Karpas-422 (cell line): Measurements from ENCODE around the gene BLID. TPM values are rescaled to one million over a fixed set of nuclear protein-coding genes. Genes with fewer than 3 reads are reported as not detected.

Experiments
- DNase-seq: peaks from one replicate; pipeline ENCODE4 v3.0.0-alpha.2; 2015
- H2AFZ ChIP-seq: fragments of 200-600 bp; sonication (generic); 2 replicates; pipeline ENCODE4 v1.6.1; 2014; ENCODE audit warnings: antibody characterized with exemption, low read length, mixed read lengths
- H3K27ac ChIP-seq: fragments of 200-600 bp; sonication (generic); 2 replicates; pipeline ENCODE4 v1.5.1; 2014; ENCODE audit warnings: mild to moderate bottlenecking, low read length, moderate library complexity
- H3K27me3 ChIP-seq: fragments of 200-600 bp; sonication (generic); 2 replicates; pipeline ENCODE4 v1.6.1; 2014; ENCODE audit warnings: low read length, mixed read lengths
- H3K36me3 ChIP-seq: fragments of 200-600 bp; sonication (generic); 2 replicates; pipeline ENCODE4 v1.6.1; 2014; ENCODE audit warnings: low read length, mixed read lengths; ENCODE audit not compliant: insufficient read depth
- H3K4me1 ChIP-seq: fragments of 200-600 bp; sonication (generic); 2 replicates; pipeline ENCODE4 v1.6.1; 2014; ENCODE audit warnings: mild to moderate bottlenecking, low read length, mixed read lengths
- H3K4me2 ChIP-seq: fragments of 200-600 bp; sonication (generic); 2 replicates; pipeline ENCODE4 v1.6.1; 2014; ENCODE audit warnings: low read length, low read depth, mild to moderate bottlenecking; ENCODE audit not compliant: poor library complexity, severe bottlenecking
- H3K4me3 ChIP-seq: fragments of 200-600 bp; sonication (generic); 2 replicates; pipeline ENCODE4 v1.5.1; 2014; ENCODE audit warnings: mild to moderate bottlenecking, antibody characterized with exemption, low read length, mixed read lengths
- H3K79me2 ChIP-seq: fragments of 200-600 bp; sonication (generic); 2 replicates; pipeline ENCODE4 v1.6.1; 2014; ENCODE audit warnings: mild to moderate bottlenecking, low read length, mixed read lengths
- H3K9ac ChIP-seq: fragments of 200-600 bp; sonication (generic); 2 replicates; pipeline ENCODE4 v1.6.0; 2014; ENCODE audit warnings: low read length
- H3K9me2 ChIP-seq: fragments of 200-600 bp; sonication (generic), shearing (Covaris generic); replicated peaks from 2 replicates; pipeline ENCODE4 v1.6.0; 2014; ENCODE audit warnings: mild to moderate bottlenecking, low read length, moderate library complexity; ENCODE audit not compliant: insufficient read depth
- H3K9me3 ChIP-seq: fragments of 300-700, 200-600 bp; sonication (generic); 2 replicates; pipeline ENCODE4 v1.6.1; 2014; ENCODE audit warnings: low read length, mixed read lengths
- H4K20me1 ChIP-seq: fragments of 200-600 bp; sonication (generic); 2 replicates; pipeline ENCODE4 v1.6.1; 2014; ENCODE audit warnings: mild to moderate bottlenecking, antibody characterized with exemption, low read length, low read depth; ENCODE audit not compliant: insufficient read depth
- total RNA-seq: library from RNA; depleted of rRNA; stranded (reverse); fragments of >200 nt; shearing (Covaris generic); gene quantifications from 2 replicates; pipeline ENCODE4 v1.2.3, GENCODE V29; 2014; ENCODE audit warnings: low replicate concordance

The BLID gene
- total RNA-seq, 1 experiment from 2014 or later = not detected

DNA sequence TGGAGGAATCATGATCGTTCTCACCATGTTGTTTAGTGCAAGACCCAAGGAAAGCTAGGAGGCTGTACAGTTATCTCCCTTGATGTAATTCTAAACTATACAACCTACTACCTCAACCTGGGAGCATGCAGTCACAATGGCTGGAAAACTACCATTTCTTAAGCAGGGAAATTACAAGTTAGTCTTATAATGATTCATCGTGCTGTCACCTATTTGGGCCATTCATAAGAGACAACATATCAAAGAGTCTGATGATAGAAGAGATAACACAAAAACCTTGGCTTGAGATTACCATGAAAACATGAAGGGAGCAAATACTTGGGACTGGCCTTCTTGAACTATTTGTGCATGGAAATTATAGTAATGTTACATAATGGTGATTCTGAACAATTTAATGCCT is 30.5 kb upstream of the BLID start:
- no peaks in the 10 kb centered on the region for H3K79me2 ChIP-seq
- no peaks in the 10 kb centered on the region for H3K36me3 ChIP-seq
- no peak for DNase-seq

DNA sequence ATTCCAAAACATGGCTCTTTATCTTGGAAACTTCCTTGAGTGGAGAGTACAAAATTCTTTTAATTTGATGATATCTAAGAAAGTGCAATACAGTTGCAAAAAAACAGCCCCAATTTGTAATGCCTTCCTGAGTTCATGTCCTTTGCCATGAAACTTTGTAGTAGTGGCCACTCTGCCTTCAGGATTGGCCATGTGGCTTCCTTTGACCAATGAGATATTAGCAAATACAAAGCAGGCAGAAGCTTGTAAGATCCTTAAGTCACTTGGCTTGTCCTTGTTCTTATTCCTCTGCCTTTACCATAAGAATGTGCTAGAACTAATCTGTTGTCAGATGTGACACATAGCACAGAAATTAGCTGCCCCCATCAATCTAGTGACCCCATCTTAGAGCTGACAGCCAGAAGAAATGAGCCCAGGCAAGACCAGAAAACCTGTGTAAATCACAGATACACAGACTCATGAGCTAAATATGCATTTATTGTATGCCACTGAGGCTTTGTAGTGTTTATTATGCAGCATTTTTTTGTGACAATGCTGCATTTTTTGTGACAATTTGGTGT is 29.8 kb upstream of the BLID start:
- H3K79me2 ChIP-seq = no peaks in the 10 kb centered on the region
- no peak overlapping the region for H3K9ac ChIP-seq
- H4K20me1 ChIP-seq = no peaks in the 10 kb centered on the region
- no peaks in the 10 kb centered on the region for H3K36me3 ChIP-seq
- no peak overlapping the region for H3K27ac ChIP-seq
- no peak overlapping the region for H3K4me3 ChIP-seq
- no peak overlapping the region for H2AFZ ChIP-seq
- no peak overlapping the region for H3K4me2 ChIP-seq
- H3K27me3 ChIP-seq = no peaks in the 10 kb centered on the region
- no peaks in the 10 kb centered on the region for H3K9me3 ChIP-seq
- H3K4me1 ChIP-seq = no peaks in the 10 kb centered on the region
- DNase-seq = no peak
- no peaks in the 10 kb centered on the region for H3K9me2 ChIP-seq

More for the DNA sequence above, 30.5 kb upstream of the BLID start:
- Histone ChIP-seq H3K4me3 (no peak overlapping the region), H3K4me1 (no peaks in the 10 kb centered on the region), H4K20me1 (no peaks in the 10 kb centered on the region), H3K9me2 (no peaks in the 10 kb centered on the region), H3K27ac (no peak overlapping the region), H3K9me3 (no peaks in the 10 kb centered on the region), H3K9ac (no peak overlapping the region), H3K27me3 (no peaks in the 10 kb centered on the region), H3K4me2 (no peak overlapping the region), H2AFZ (no peak overlapping the region)

DNA sequence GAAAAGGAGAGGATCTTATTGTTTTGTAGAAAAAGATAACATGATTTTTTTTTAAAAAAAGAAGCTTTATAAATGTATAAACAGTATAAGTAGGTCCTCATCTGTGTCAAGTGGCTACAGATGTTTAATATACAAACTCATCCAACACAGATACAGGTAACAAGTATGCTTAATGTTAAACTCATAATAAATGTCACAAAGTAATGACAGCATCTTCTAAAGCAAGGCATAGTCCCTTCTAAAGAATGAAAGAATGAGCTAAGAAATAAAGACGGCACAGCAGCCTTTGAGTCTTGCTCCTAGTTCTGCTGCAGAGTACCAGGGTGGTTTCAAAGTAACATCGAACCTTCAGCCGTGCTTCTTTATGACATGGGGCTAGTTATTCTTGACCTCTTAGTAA is 28.7 kb upstream of the BLID start:
- no peak overlapping the region for H3K9ac ChIP-seq
- no peaks in the 10 kb centered on the region for H3K9me3 ChIP-seq
- no peaks in the 10 kb centered on the region for H3K9me2 ChIP-seq
- H3K4me1 ChIP-seq = no peaks in the 10 kb centered on the region
- H3K79me2 ChIP-seq = no peaks in the 10 kb centered on the region
- DNase-seq = no peak
- H4K20me1 ChIP-seq = no peaks in the 10 kb centered on the region
- no peak overlapping the region for H3K4me3 ChIP-seq
- H3K27me3 ChIP-seq = no peaks in the 10 kb centered on the region
- no peak overlapping the region for H2AFZ ChIP-seq
- no peak overlapping the region for H3K27ac ChIP-seq
- no peaks in the 10 kb centered on the region for H3K36me3 ChIP-seq
- H3K4me2 ChIP-seq = no peak overlapping the region

DNA sequence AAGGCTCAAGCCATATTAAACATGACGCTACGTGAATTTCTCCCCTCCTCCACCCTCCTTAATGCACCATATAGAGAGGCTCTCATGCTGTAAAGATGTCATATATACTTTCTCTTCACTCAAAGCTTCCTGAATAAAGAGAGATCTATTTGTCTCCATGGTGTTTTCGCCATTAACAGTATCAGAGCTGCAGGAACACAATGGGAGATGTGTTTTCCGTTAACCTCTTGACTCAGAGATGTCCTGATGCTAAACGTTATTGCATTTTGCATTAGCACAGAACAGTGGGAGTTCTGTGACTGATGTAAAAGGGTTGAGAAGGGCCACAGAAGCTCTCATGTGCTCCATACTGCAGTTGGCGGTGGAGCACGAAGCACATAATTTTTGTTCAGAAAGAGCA is 25.7 kb upstream of the BLID start:
- H3K36me3 ChIP-seq = no peaks in the 10 kb centered on the region
- no peaks in the 10 kb centered on the region for H4K20me1 ChIP-seq
- H3K27me3 ChIP-seq = no peaks in the 10 kb centered on the region
- no peak overlapping the region for H3K27ac ChIP-seq
- H3K79me2 ChIP-seq = no peaks in the 10 kb centered on the region
- DNase-seq = no peak
- no peak overlapping the region for H3K9ac ChIP-seq
- H3K4me1 ChIP-seq = no peaks in the 10 kb centered on the region
- H3K9me2 ChIP-seq = no peaks in the 10 kb centered on the region
- H3K4me2 ChIP-seq = no peak overlapping the region
- H3K4me3 ChIP-seq = no peak overlapping the region
- H3K9me3 ChIP-seq = no peaks in the 10 kb centered on the region
- no peak overlapping the region for H2AFZ ChIP-seq

DNA sequence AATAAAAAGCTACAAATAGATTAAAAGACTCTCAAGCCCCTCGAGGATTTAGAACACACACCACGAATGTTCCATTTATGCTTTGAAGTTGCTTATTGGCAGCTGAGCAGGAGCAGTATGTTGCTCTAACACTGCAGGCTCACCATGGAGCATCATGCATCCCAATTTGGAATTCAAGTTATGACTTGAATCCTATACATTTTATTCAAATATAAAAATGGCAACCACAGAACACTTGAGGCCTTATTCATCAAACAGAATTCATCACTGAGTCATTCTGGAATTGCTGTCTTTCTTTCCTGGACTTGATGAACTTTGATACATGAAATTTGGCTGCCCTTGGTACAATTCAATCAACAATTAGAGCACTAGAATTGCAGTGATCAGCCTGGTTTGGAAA is 24.5 kb upstream of the BLID start:
- DNase-seq = no peak
- no peak overlapping the region for H3K9ac ChIP-seq

DNA sequence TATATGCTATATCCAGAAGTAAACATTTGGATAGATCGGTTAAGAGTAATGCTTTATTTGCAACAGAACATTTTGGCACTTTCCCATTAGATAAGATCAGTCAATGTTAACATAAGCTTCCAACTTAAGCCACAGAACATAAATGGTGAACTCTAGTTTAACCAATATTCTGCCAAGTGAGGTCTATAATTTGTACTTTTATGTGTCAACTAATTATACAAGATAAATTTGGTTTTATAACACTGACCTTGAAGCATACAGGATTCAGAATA is 23.5 kb upstream of the BLID start:
- Histone ChIP-seq H3K36me3 (no peaks in the 10 kb centered on the region), H3K4me3 (no peak overlapping the region), H2AFZ (no peak overlapping the region), H3K4me2 (no peak overlapping the region), H3K4me1 (no peaks in the 10 kb centered on the region), H3K27me3 (no peaks in the 10 kb centered on the region), H3K79me2 (no peaks in the 10 kb centered on the region), H4K20me1 (no peaks in the 10 kb centered on the region), H3K27ac (no peak overlapping the region), H3K9me2 (no peaks in the 10 kb centered on the region), H3K9ac (no peak overlapping the region), H3K9me3 (no peaks in the 10 kb centered on the region)
- DNase-seq = no peak

More for the DNA sequence above, 24.5 kb upstream of the BLID start:
- Histone ChIP-seq H4K20me1 (no peaks in the 10 kb centered on the region), H3K27ac (no peak overlapping the region), H3K4me3 (no peak overlapping the region), H2AFZ (no peak overlapping the region), H3K27me3 (no peaks in the 10 kb centered on the region), H3K36me3 (no peaks in the 10 kb centered on the region), H3K9me2 (no peaks in the 10 kb centered on the region), H3K4me2 (no peak overlapping the region), H3K4me1 (no peaks in the 10 kb centered on the region), H3K9me3 (no peaks in the 10 kb centered on the region), H3K79me2 (no peaks in the 10 kb centered on the region)

DNA sequence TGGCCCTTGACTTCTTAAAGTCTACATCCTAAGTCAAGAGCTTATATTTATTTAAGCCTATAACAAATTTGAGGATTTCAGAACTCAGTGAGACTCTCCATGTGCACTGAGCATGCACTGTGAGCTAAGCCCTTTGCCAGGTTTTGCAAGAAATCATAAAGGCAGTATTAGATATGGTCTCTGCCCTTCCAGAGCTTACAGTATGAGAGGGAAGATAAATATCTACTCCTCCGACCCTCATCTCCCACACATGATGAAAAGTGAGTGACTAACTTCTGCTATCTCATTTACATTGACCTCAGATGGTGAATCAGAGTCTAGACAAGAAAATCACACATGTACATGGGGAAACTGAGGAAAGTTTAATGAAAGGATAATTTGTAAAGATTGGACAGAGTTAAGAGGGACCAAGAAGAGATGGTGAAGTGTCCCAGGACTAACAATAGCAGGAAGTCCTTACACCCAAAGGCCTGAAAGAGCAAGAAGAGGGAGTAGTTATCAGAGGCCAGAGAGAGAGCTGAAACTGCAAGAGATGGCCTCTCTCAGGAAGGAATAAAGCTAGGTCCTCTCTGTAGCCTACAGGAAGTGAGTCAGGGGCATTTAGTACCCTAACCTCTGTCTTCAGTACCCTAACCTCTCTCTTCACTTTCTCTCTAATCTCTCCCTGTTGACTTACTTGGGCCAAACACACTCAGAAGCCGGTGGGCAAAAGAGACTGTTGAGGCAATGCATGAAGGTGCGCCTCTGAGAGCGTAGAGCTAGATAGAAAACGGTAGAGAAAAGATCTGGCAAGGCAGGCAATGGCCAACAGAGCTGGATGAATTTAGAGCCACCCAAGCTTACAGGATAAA is 23.0 kb upstream of the BLID start:
- H3K79me2 ChIP-seq = no peaks in the 10 kb centered on the region
- no peak overlapping the region for H3K9ac ChIP-seq
- no peaks in the 10 kb centered on the region for H3K36me3 ChIP-seq
- H3K9me2 ChIP-seq = no peaks in the 10 kb centered on the region
- DNase-seq = no peak
- H3K27ac ChIP-seq = no peak overlapping the region
- no peaks in the 10 kb centered on the region for H4K20me1 ChIP-seq
- H3K4me3 ChIP-seq = no peak overlapping the region
- no peaks in the 10 kb centered on the region for H3K27me3 ChIP-seq
- H3K4me1 ChIP-seq = no peaks in the 10 kb centered on the region
- H3K4me2 ChIP-seq = no peak overlapping the region
- H3K9me3 ChIP-seq = no peaks in the 10 kb centered on the region
- no peak overlapping the region for H2AFZ ChIP-seq

DNA sequence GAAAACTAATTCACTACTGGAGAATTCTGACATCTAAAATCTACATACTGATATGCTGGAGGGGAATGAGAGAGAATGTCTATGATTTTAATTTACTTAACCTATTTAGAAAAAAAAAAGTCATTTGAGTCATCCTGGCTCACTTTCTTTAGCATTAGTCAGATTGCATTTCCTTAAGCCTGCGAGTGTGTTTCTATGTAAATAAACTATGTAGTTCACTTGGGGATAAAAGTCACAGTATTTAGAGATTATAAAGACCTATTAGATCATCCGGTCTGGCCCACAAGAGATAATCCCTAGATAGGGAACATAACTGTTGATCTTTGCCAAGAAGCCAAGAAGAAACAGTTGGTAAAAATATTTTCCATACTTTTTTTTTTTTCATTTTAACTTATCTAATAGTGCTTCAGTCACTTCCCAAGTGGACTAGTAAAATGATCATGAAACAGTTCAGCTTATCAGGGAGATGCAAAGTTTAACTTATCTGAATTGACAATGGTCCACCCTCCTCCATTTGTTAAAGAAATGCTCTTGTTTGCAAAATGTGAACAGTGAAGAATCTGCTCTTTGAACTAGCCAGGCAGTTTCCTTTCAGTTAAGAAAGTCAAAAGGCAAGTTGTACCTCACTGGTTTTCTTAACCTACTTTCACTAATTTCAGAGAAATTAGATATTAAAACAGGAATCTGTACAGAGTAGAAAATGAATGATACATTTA is 21.2 kb upstream of the BLID start:
- Histone ChIP-seq H3K4me3 (no peak overlapping the region), H3K27me3 (no peaks in the 10 kb centered on the region), H3K4me1 (no peaks in the 10 kb centered on the region), H3K36me3 (no peaks in the 10 kb centered on the region), H2AFZ (no peak overlapping the region), H3K9me2 (no peaks in the 10 kb centered on the region), H3K9me3 (no peaks in the 10 kb centered on the region), H4K20me1 (no peaks in the 10 kb centered on the region), H3K27ac (no peak overlapping the region), H3K9ac (no peak overlapping the region), H3K79me2 (no peaks in the 10 kb centered on the region), H3K4me2 (no peak overlapping the region)
- no peak for DNase-seq
